ENCODE measurements around the gene TMEM255A. TPM values are rescaled to one million over a fixed set of nuclear protein-coding genes. Genes with fewer than 3 reads are reported as not detected.

TMEM255A gene
- total and polyA plus RNA-seq, 2 of the 13 experiments (the other 11 are each of a cell fraction or from before 2014, with no cell fraction given): 0.13 to 0.40 TPM

DNA sequence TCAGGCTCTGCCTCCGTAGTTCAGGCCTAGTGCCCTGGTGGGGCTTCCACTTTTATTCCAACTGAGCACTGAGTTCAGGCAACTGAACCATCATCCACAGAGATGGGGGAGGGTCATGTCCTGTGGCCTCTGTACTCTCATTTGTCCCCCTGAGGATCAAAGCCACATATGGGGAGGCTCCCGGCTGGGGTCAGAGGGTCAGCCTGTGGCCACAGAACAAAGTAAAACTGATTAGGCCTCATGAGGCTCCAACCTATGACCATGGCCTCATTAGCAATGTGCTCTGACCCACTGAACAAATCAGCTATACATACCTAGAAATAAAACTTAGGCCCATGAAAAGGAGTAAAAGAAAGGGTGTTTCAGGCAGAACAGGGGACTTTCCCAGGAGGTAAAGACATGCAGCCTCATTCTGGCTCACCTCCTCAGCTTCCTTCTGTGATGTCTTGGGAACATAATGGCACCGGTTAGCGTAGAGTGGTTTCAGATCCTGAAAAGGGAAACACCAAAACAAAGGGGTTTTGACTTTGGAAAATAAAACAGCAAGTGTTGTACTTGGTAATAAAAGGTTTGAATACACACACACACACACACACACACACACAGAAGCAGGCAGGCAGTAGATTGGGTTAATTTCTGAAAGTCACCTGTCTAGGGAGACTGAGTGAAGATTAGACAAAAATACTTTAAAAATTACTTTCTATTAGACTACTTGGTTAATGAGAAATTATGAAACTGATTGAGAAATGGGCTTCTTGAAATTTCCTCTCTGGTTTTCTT is 24.3 kb downstream of the TMEM255A start (continued):
- TF ChIP-seq, protein P1, sequence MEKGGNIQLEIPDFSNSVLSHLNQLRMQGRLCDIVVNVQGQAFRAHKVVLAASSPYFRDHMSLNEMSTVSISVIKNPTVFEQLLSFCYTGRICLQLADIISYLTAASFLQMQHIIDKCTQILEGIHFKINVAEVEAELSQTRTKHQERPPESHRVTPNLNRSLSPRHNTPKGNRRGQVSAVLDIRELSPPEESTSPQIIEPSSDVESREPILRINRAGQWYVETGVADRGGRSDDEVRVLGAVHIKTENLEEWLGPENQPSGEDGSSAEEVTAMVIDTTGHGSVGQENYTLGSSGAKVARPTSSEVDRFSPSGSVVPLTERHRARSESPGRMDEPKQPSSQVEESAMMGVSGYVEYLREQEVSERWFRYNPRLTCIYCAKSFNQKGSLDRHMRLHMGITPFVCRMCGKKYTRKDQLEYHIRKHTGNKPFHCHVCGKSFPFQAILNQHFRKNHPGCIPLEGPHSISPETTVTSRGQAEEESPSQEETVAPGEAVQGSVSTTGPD (CRISPR knock-in tag; IDR thresholded peaks at IDR 0.05): no peak
- TF ChIP-seq ZNF441 (CRISPR knock-in tag; IDR thresholded peaks at IDR 0.05; ENCODE audit: borderline replicate concordance): no peak
- no peak for TF ChIP-seq SKI (IDR thresholded peaks at IDR 0.05; ENCODE audit: partially characterized antibody)
- no peak for TF ChIP-seq ZKSCAN1 (IDR thresholded peaks at IDR 0.05; ENCODE audit: low read length)
- TF ChIP-seq NR2C2 (CRISPR knock-in tag; IDR thresholded peaks at IDR 0.05; ENCODE audit: borderline replicate concordance): 0 out of 2 replicates have a peak, but pooled peaks have one; percentile 50
- no peak for TF ChIP-seq RFX1 (IDR thresholded peaks at IDR 0.05)
- TF ChIP-seq NR2F1 (CRISPR knock-in tag; IDR thresholded peaks at IDR 0.05): peak; percentile 84 to 94
- peak; percentile 25 for TF ChIP-seq XRCC5 (optimal IDR thresholded peaks at IDR 0.05; ENCODE audit: low read length)
- TF ChIP-seq ERF (CRISPR knock-in tag; IDR thresholded peaks at IDR 0.05): no peak
- no peak for TF ChIP-seq ZNF816 (CRISPR knock-in tag; IDR thresholded peaks at IDR 0.05; ENCODE audit: borderline replicate concordance)
- peak; percentile 37; the same call in 1 of the 2 replicates for TF ChIP-seq RXRB (CRISPR knock-in tag; IDR thresholded peaks at IDR 0.05; ENCODE audit: borderline replicate concordance)
- TF ChIP-seq, protein P2, sequence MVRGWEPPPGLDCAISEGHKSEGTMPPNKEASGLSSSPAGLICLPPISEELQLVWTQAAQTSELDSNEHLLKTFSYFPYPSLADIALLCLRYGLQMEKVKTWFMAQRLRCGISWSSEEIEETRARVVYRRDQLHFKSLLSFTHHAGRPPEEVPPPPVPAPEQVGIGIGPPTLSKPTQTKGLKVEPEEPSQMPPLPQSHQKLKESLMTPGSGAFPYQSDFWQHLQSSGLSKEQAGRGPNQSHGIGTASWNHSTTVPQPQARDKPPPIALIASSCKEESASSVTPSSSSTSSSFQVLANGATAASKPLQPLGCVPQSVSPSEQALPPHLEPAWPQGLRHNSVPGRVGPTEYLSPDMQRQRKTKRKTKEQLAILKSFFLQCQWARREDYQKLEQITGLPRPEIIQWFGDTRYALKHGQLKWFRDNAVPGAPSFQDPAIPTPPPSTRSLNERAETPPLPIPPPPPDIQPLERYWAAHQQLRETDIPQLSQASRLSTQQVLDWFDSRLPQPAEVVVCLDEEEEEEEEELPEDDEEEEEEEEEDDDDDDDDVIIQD (CRISPR knock-in tag; IDR thresholded peaks at IDR 0.05; ENCODE audit: low read depth): no peak
- TF ChIP-seq, protein P3, sequence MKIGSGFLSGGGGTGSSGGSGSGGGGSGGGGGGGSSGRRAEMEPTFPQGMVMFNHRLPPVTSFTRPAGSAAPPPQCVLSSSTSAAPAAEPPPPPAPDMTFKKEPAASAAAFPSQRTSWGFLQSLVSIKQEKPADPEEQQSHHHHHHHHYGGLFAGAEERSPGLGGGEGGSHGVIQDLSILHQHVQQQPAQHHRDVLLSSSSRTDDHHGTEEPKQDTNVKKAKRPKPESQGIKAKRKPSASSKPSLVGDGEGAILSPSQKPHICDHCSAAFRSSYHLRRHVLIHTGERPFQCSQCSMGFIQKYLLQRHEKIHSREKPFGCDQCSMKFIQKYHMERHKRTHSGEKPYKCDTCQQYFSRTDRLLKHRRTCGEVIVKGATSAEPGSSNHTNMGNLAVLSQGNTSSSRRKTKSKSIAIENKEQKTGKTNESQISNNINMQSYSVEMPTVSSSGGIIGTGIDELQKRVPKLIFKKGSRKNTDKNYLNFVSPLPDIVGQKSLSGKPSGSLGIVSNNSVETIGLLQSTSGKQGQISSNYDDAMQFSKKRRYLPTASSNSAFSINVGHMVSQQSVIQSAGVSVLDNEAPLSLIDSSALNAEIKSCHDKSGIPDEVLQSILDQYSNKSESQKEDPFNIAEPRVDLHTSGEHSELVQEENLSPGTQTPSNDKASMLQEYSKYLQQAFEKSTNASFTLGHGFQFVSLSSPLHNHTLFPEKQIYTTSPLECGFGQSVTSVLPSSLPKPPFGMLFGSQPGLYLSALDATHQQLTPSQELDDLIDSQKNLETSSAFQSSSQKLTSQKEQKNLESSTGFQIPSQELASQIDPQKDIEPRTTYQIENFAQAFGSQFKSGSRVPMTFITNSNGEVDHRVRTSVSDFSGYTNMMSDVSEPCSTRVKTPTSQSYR (CRISPR knock-in tag; IDR thresholded peaks at IDR 0.05; ENCODE audit: borderline replicate concordance): peak; percentile 90
- TF ChIP-seq RBM39 (IDR thresholded peaks at IDR 0.05; ENCODE audit: low read depth, low read length, poor library complexity, severe bottlenecking): no peak
- peak; percentile 95 for TF ChIP-seq NR2F6 (IDR thresholded peaks at IDR 0.05)
- peak; percentile 89 for TF ChIP-seq NR2F6 (CRISPR knock-in tag; IDR thresholded peaks at IDR 0.05)
- TF ChIP-seq, protein P4, sequence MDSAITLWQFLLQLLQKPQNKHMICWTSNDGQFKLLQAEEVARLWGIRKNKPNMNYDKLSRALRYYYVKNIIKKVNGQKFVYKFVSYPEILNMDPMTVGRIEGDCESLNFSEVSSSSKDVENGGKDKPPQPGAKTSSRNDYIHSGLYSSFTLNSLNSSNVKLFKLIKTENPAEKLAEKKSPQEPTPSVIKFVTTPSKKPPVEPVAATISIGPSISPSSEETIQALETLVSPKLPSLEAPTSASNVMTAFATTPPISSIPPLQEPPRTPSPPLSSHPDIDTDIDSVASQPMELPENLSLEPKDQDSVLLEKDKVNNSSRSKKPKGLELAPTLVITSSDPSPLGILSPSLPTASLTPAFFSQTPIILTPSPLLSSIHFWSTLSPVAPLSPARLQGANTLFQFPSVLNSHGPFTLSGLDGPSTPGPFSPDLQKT (CRISPR knock-in tag; IDR thresholded peaks at IDR 0.05; ENCODE audit: borderline replicate concordance): no peak
- TF ChIP-seq, protein P5, sequence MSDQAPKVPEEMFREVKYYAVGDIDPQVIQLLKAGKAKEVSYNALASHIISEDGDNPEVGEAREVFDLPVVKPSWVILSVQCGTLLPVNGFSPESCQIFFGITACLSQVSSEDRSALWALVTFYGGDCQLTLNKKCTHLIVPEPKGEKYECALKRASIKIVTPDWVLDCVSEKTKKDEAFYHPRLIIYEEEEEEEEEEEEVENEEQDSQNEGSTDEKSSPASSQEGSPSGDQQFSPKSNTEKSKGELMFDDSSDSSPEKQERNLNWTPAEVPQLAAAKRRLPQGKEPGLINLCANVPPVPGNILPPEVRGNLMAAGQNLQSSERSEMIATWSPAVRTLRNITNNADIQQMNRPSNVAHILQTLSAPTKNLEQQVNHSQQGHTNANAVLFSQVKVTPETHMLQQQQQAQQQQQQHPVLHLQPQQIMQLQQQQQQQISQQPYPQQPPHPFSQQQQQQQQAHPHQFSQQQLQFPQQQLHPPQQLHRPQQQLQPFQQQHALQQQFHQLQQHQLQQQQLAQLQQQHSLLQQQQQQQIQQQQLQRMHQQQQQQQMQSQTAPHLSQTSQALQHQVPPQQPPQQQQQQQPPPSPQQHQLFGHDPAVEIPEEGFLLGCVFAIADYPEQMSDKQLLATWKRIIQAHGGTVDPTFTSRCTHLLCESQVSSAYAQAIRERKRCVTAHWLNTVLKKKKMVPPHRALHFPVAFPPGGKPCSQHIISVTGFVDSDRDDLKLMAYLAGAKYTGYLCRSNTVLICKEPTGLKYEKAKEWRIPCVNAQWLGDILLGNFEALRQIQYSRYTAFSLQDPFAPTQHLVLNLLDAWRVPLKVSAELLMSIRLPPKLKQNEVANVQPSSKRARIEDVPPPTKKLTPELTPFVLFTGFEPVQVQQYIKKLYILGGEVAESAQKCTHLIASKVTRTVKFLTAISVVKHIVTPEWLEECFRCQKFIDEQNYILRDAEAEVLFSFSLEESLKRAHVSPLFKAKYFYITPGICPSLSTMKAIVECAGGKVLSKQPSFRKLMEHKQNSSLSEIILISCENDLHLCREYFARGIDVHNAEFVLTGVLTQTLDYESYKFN (CRISPR knock-in tag; conservative IDR thresholded peaks at IDR 0.05): peak; percentile 89
- TF ChIP-seq CENPX (CRISPR knock-in tag; IDR thresholded peaks at IDR 0.05): no peak
